Skeletal muscle satellite cell (primary cell): Measurements from ENCODE around the gene PRKAR2A.
"Not testable (repeated sequence)": the region's sequence is repeated elsewhere in the genome, so short reads cannot be mapped to it uniquely, and the experiment has no call there.

Experiments used
- H3K27me3 ChIP-seq: 2 replicates; pipeline ENCODE4 v1.7.0; 2013; ENCODE audit warnings: low read length; ENCODE audit not compliant: control insufficient read depth, insufficient read depth
- H3K36me3 ChIP-seq: 2 replicates; pipeline ENCODE4 v1.7.0; 2013; ENCODE audit warnings: mild to moderate bottlenecking, control low read depth, low read length; ENCODE audit not compliant: insufficient read depth
- H3K4me1 ChIP-seq: 2 replicates; pipeline ENCODE4 v1.7.0; 2013; ENCODE audit warnings: low read length; ENCODE audit not compliant: control insufficient read depth, insufficient read depth
- H3K4me2 ChIP-seq: 2 replicates; pipeline ENCODE4 v1.7.0; 2013; ENCODE audit warnings: mild to moderate bottlenecking, low read length
- H3K4me3 ChIP-seq: 2 replicates; pipeline ENCODE4 v1.7.0; 2013; ENCODE audit warnings: low read length
- H3K9ac ChIP-seq: 2 replicates; pipeline ENCODE4 v1.7.0; 2013; ENCODE audit warnings: mild to moderate bottlenecking, low read depth, low read length, moderate library complexity
- H3K9me3 ChIP-seq: replicated peaks from 2 replicates; pipeline ENCODE4 v1.7.0; 2013; ENCODE audit warnings: mild to moderate bottlenecking, control low read depth, low read length

Gene PRKAR2A

DNA sequence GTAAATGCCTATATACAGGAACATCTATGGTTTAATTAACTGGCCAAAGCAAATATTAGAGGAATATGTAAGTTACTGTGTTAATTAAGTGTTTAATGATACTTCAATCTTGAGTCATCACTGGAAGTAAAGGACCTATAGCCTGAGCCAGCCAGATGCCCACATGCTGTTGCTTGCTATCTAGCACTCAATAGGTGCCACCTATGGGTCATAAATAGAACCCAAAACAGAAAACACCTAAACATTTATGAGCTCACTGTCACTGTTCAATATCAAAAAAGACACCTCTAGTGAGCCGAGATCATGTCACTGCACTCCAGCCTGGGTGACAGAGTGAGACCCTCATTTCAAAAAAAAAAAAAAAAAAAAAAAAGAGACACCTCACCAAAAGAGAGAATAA lies 82.3 kb downstream of the PRKAR2A start:
- H3K4me1 ChIP-seq: no peaks in the 10 kb centered on the region
- peaks cover 12% of the 10 kb centered on the region for H3K36me3 ChIP-seq
- no peak overlapping the region for H3K9ac ChIP-seq
- H3K4me3 ChIP-seq: no peak overlapping the region
- no peaks in the 10 kb centered on the region for H3K27me3 ChIP-seq
- H3K9me3 ChIP-seq: no peaks in the 10 kb centered on the region
- H3K4me2 ChIP-seq: no peak overlapping the region

- Histone ChIP-seq H3K4me2 (no peak overlapping the region), H3K4me1 (no peaks in the 10 kb centered on the region), H3K9me3 (no peaks in the 10 kb centered on the region), H3K4me3 (no peak overlapping the region), H3K27me3 (no peaks in the 10 kb centered on the region), H3K36me3 (peaks cover 12% of the 10 kb centered on the region), H3K9ac (no peak overlapping the region)
These were observed 84.9 kb downstream of the PRKAR2A start for GRCh38 chr3:48762816-48763215.

GRCh38 chr3:48759991-48760540 lies 87.6 kb downstream of the PRKAR2A start:
- not testable (repeated sequence) for H3K9me3 ChIP-seq

GRCh38 chr3:48759531-48759930 lies 88.1 kb downstream of the PRKAR2A start:
- peaks cover 15% of the 10 kb centered on the region for H3K36me3 ChIP-seq
- not testable (repeated sequence) for H3K27me3 ChIP-seq, H3K4me3 ChIP-seq

More at GRCh38 chr3:48759991-48760540, 87.6 kb downstream of the PRKAR2A start:
- H3K9ac ChIP-seq, H3K4me2 ChIP-seq, H3K4me1 ChIP-seq, H3K27me3 ChIP-seq, H3K4me3 ChIP-seq: not testable (repeated sequence)
- H3K36me3 ChIP-seq: peaks cover 15% of the 10 kb centered on the region

DNA sequence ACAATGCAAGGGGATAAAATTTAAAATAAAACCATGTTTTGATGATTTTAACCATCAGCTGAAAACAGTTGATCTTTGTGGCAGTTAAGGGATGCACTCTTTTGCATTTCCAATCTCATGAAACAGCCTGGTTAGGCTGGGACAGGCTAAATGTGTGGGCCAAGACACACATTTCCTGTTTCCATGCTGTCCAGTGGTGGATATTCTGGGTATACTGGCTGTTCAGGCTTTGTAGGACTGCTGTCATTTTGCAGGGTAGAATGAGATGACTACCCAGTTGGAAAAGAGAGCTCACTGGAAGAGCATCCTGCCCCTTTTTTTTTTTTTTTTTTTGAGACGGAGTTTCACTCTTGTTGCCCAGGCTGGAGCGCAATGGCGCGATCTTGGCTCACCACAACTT lies 88.6 kb downstream of the PRKAR2A start:
- Histone ChIP-seq H3K9ac (no peak overlapping the region), H3K9me3 (no peaks in the 10 kb centered on the region), H3K4me1 (no peaks in the 10 kb centered on the region), H3K36me3 (peaks cover 11% of the 10 kb centered on the region), H3K4me2 (no peak overlapping the region), H3K4me3 (no peak overlapping the region), H3K27me3 (no peaks in the 10 kb centered on the region)

More at GRCh38 chr3:48759531-48759930, 88.1 kb downstream of the PRKAR2A start:
- H3K4me1 ChIP-seq, H3K9ac ChIP-seq, H3K4me2 ChIP-seq, H3K9me3 ChIP-seq: not testable (repeated sequence)

GRCh38 chr3:48756640-48757039 lies 91.0 kb downstream of the PRKAR2A start:
- Histone ChIP-seq H3K9ac (no peak overlapping the region), H3K9me3 (no peaks in the 10 kb centered on the region), H3K27me3 (no peaks in the 10 kb centered on the region), H3K4me2 (no peak overlapping the region), H3K4me1 (no peaks in the 10 kb centered on the region), H3K4me3 (no peak overlapping the region), H3K36me3 (peaks cover 12% of the 10 kb centered on the region)

DNA sequence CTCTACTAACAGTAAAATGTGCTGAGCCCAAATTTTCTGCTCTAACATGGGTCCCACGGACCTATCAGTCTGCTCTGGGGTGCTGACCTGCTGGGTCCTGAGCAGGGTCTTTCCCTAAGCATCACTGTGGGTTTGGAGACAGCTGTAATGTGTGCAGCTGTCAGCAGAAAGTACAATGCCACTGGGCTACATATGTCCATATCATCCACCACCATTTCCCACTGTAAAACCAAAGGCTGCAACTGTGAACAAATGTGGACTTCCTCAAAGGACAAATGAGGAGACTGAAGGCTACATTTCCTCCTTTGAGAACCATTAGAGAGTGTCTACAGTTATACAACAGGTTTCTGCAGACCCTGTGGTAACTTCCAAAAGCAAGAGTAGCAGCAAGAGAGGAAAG lies 96.8 kb downstream of the PRKAR2A start:
- no peak overlapping the region for H3K4me3 ChIP-seq
- H3K4me2 ChIP-seq: no peak overlapping the region
- H3K36me3 ChIP-seq: peaks cover 27% of the 10 kb centered on the region
- no peaks in the 10 kb centered on the region for H3K27me3 ChIP-seq
- H3K9me3 ChIP-seq: no peaks in the 10 kb centered on the region
- no peaks in the 10 kb centered on the region for H3K4me1 ChIP-seq
- no peak overlapping the region for H3K9ac ChIP-seq

DNA sequence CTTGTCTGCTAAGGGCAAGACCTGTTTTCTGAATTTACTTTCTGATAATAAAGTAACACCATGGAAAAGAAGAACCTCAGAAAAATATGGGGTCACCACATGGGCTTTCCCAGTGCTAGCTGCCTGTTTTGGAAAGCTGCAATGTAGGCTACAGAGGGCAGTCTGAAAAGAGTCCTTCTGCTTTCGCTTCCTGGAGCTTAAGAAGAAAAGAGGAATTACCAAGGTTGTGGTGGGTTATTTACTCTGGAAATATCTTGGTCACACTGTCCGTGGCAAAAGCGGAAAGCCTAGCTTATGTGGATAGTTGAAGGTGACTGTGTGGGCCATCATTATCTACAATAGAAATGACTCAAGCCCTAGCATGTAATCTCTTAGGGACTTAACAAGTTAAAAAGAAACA lies 98.9 kb downstream of the PRKAR2A start:
- no peak overlapping the region for H3K9ac ChIP-seq
- no peaks in the 10 kb centered on the region for H3K27me3 ChIP-seq
- no peaks in the 10 kb centered on the region for H3K4me1 ChIP-seq
- H3K9me3 ChIP-seq: no peaks in the 10 kb centered on the region
- no peak overlapping the region for H3K4me2 ChIP-seq
- H3K4me3 ChIP-seq: no peak overlapping the region
- peaks cover 27% of the 10 kb centered on the region for H3K36me3 ChIP-seq

DNA sequence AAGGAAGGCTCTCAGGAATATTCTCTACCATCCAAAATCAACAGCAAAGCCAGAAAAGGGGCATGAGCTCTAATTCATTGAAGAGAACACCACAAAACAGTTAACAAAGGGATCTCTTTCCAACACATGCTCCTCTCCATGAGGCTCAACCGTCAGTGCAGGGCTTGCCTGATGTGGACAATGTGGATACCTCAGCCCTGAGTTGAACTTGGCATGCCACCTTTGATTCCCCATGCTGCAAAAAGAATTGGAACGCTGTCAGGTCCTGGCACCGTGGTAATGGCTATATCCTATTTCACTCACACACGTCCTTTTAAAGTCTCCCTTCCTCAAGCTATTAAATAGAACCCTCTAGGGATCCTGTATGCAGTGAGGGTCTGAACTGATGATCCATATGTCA lies 100.0 kb downstream of the PRKAR2A start:
- Histone ChIP-seq H3K9me3 (no peaks in the 10 kb centered on the region), H3K27me3 (no peaks in the 10 kb centered on the region), H3K4me2 (no peak overlapping the region), H3K4me1 (no peaks in the 10 kb centered on the region), H3K9ac (no peak overlapping the region), H3K36me3 (peaks cover 27% of the 10 kb centered on the region), H3K4me3 (no peak overlapping the region)

DNA sequence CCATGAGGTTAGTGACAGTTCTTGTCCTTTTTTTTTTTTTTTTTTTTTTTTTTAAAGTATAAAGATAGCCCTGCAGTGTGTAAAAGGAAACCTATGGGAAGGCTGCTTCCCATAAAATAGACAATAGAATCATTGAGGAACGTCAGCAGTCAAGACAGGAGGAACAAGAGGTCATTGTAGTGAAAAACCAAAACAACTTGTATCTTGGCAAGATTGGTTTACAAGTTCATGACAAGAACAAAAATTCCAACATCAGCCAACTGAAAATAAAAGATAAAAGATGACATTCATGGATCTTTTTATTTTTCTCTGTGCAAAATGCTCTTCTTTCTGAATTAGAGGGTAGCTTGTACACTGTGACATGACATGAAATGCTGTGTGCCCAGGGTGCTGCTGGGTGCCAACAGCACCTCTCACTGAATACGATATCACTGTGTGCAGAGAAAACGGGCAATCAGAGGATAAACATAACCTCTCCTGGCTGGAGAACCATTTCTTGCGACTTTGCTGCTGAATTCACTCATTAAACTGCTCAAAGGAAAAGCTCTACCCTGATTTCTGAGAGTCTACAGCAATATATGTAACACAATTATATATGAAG lies 100.6 kb downstream of the PRKAR2A start:
- Histone ChIP-seq H3K36me3 (peaks cover 27% of the 10 kb centered on the region), H3K4me2 (no peak overlapping the region), H3K9ac (no peak overlapping the region), H3K4me1 (no peaks in the 10 kb centered on the region), H3K9me3 (no peaks in the 10 kb centered on the region), H3K27me3 (no peaks in the 10 kb centered on the region), H3K4me3 (no peak overlapping the region)

DNA sequence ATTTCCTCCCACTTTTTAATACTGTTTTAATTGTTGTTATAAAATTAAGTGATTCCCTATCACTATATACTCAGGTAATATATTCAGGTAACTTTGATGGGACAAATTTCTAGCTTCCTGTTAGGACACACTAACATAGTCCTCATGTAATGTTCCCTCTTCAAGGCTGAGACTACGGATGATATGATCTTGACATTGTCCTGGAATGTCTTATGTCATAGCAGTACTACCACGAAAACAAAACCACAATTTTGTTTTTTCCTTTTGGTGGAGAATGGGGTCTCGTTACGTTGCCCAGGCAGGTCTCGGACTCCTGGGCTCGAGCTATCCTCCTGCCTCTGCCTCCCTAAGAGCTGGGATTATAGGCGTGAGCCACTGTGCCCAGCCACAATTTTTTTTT lies 103.9 kb downstream of the PRKAR2A start:
- no peaks in the 10 kb centered on the region for H3K27me3 ChIP-seq
- peaks cover 11% of the 10 kb centered on the region for H3K4me1 ChIP-seq
- H3K9ac ChIP-seq: no peak overlapping the region
- H3K4me2 ChIP-seq: no peak overlapping the region
- peaks cover 8% of the 10 kb centered on the region for H3K36me3 ChIP-seq
- no peaks in the 10 kb centered on the region for H3K9me3 ChIP-seq
- H3K4me3 ChIP-seq: no peak overlapping the region

- H3K9me3 ChIP-seq, H3K4me2 ChIP-seq, H3K27me3 ChIP-seq, H3K4me3 ChIP-seq, H3K36me3 ChIP-seq, H3K9ac ChIP-seq: not testable (repeated sequence)
- H3K4me1 ChIP-seq: peaks cover 11% of the 10 kb centered on the region
These were observed 106.4 kb downstream of the PRKAR2A start for GRCh38 chr3:48741226-48741625.
